H1 (cell line): Measurements from ENCODE around the gene AMZ1. TPM values are rescaled to one million over a fixed set of nuclear protein-coding genes. Genes with fewer than 3 reads are reported as not detected.

Experiments
- CTCF ChIA-PET: fragments of 300-600 bp; sonication (Branson Sonifier 250); formaldehyde crosslinking; loops from one replicate; lab custom pipeline; 2021; ENCODE audit not compliant: partially characterized antibody; lab: Charles Lee
- POLR2A ChIA-PET: fragments of 300-600 bp; sonication (Branson Sonifier 250); formaldehyde crosslinking; loops from one replicate; lab custom pipeline; 2021; ENCODE audit warnings: inconsistent platforms; ENCODE audit not compliant: partially characterized antibody; lab: Charles Lee
- DNase-seq, 2 experiments: peaks; one replicate each; pipeline versions ENCODE4 v3.0.0 to v3.0.0-alpha.2; 2010 to 2022; ENCODE audit warnings: low spot score in 2 of 2, low read depth in 1 of 2, mixed read lengths in 1 of 2
- FAIRE-seq: peaks from 2 replicates; lab custom pipeline; 2011; peaks lifted over from hg19 to GRCh38; lab: Jason Lieb, UNC
- H2AFZ ChIP-seq: 2 replicates; pipeline ENCODE4 v1.8.1; 2012; ENCODE audit warnings: low read length, inconsistent platforms
- H2AK5ac ChIP-seq: 2 replicates; pipeline ENCODE4 v1.6.1; 2013; ENCODE audit warnings: low read depth, low read length
- H2BK120ac ChIP-seq: replicated peaks from 2 replicates; pipeline ENCODE3; 2013; ENCODE audit warnings: low read depth, low read length, inconsistent platforms
- H2BK12ac ChIP-seq: 2 replicates; pipeline ENCODE4 v1.6.1; 2013; ENCODE audit warnings: low read depth, low read length
- H2BK15ac ChIP-seq: 2 replicates; pipeline ENCODE4 v1.6.1; 2013; ENCODE audit warnings: low read length
- H2BK20ac ChIP-seq: 2 replicates; pipeline ENCODE4 v1.6.1; 2013; ENCODE audit warnings: low read length
- H2BK5ac ChIP-seq: 2 replicates; pipeline ENCODE4 v1.6.1; 2013; ENCODE audit warnings: low read depth, low read length
- H3K14ac ChIP-seq: 2 replicates; pipeline ENCODE4 v1.6.1; 2013; ENCODE audit warnings: inconsistent platforms; ENCODE audit not compliant: insufficient read length
- H3K18ac ChIP-seq: 2 replicates; pipeline ENCODE4 v1.6.1; 2013; ENCODE audit warnings: low read length; ENCODE audit errors: extremely low read depth
- H3K23ac ChIP-seq: 2 replicates; pipeline ENCODE4 v1.6.1; 2013; ENCODE audit warnings: inconsistent platforms; ENCODE audit not compliant: insufficient read length
- H3K23me2 ChIP-seq: 2 replicates; pipeline ENCODE4 v1.6.1; 2013; ENCODE audit warnings: low read depth, low read length
- H3K27ac ChIP-seq: 2 replicates; pipeline ENCODE4 v1.6.1; 2011; ENCODE audit warnings: low read depth, low read length, inconsistent platforms
- H3K27me3 ChIP-seq, 4 experiments: replicated peaks in 1 of 4; 1 replicate in 1 of 4; 2 replicates in 3 of 4; pipeline versions ENCODE4 v1.6.1 to v1.8.1; 2011 to 2013; ENCODE audit warnings: low read length in 3 of 4, mild to moderate bottlenecking in 3 of 4, inconsistent platforms in 2 of 4, mixed read lengths in 2 of 4, moderate library complexity in 1 of 4; ENCODE audit not compliant: control insufficient read depth in 3 of 4, insufficient read depth in 3 of 4; ENCODE audit errors: extremely low read depth in 1 of 4
- H3K36me3 ChIP-seq, 4 experiments: 2 replicates each; pipeline versions ENCODE4 v1.6.1 to v1.8.1; 2011 to 2013; ENCODE audit warnings: mild to moderate bottlenecking in 4 of 4, low read length in 3 of 4, moderate library complexity in 2 of 4, control low read depth in 1 of 4, inconsistent platforms in 1 of 4; ENCODE audit not compliant: insufficient read depth in 4 of 4, control insufficient read depth in 2 of 4
- H3K4ac ChIP-seq: replicated peaks from 2 replicates; pipeline ENCODE3; 2013; ENCODE audit warnings: low read length, low read depth, mixed read lengths, inconsistent platforms; ENCODE audit not compliant: insufficient read length
- H3K4me1 ChIP-seq, 4 experiments: replicated peaks in 1 of 4; 1 replicate in 1 of 4; 2 replicates in 3 of 4; pipeline versions ENCODE4 v1.6.1 to v1.8.1; 2011 to 2013; ENCODE audit warnings: low read length in 3 of 4, inconsistent platforms in 2 of 4, mixed read lengths in 1 of 4; ENCODE audit not compliant: insufficient read depth in 4 of 4, control insufficient read depth in 3 of 4
- H3K4me2 ChIP-seq, 2 experiments: 2 replicates each; pipeline versions ENCODE4 v1.6.1 to v1.8.1; 2011 to 2013; ENCODE audit warnings: low read depth in 2 of 2, low read length in 2 of 2, control low read depth in 1 of 2, inconsistent platforms in 1 of 2, mild to moderate bottlenecking in 1 of 2; ENCODE audit not compliant: insufficient read depth in 1 of 2
- H3K4me3 ChIP-seq, 4 experiments: fragments of 200-600, 300-600 bp in 1 of 4; sonication (generic), shearing (Covaris generic), sonication (Bioruptor Twin) in 1 of 4; 2 replicates each; pipeline versions ENCODE4 v1.5.1 to v1.8.1; 2011 to 2016; ENCODE audit warnings: low read length in 4 of 4, low read depth in 3 of 4, control low read depth in 2 of 4, inconsistent platforms in 2 of 4, mild to moderate bottlenecking in 2 of 4, mixed read lengths in 1 of 4, moderate library complexity in 1 of 4; ENCODE audit not compliant: insufficient read depth in 2 of 4; ENCODE audit errors: extremely low read depth in 1 of 4
- H3K56ac ChIP-seq: replicated peaks from 2 replicates; pipeline ENCODE3; 2013; ENCODE audit warnings: low read depth, mild to moderate bottlenecking, mixed read lengths, low read length, inconsistent platforms; ENCODE audit not compliant: insufficient read length
- H3K79me1 ChIP-seq: 2 replicates; pipeline ENCODE4 v1.6.1; 2013; ENCODE audit warnings: low read depth, low read length, control low read depth
- H3K79me2 ChIP-seq, 2 experiments: 2 replicates each; pipeline versions ENCODE4 v1.6.1 to v1.8.1; 2012 to 2013; ENCODE audit warnings: low read length in 2 of 2, mild to moderate bottlenecking in 2 of 2, inconsistent platforms in 1 of 2; ENCODE audit not compliant: insufficient read depth in 2 of 2, control insufficient read depth in 1 of 2
- H3K9ac ChIP-seq, 4 experiments: replicated peaks in 1 of 4; 1 replicate in 1 of 4; 2 replicates in 3 of 4; pipeline versions ENCODE4 v1.6.1 to v1.8.1; 2011 to 2013; ENCODE audit warnings: low read depth in 3 of 4, low read length in 3 of 4, control low read depth in 2 of 4, mild to moderate bottlenecking in 2 of 4, moderate library complexity in 2 of 4, inconsistent platforms in 1 of 4; ENCODE audit errors: extremely low read depth in 1 of 4
- H3K9me3 ChIP-seq, 2 experiments: 2 replicates each; pipeline versions ENCODE4 v1.6.1 to v1.8.1; 2012 to 2013; ENCODE audit warnings: mild to moderate bottlenecking in 2 of 2, moderate library complexity in 2 of 2, control low read depth in 1 of 2, inconsistent platforms in 1 of 2, low read depth in 1 of 2, low read length in 1 of 2, mixed read lengths in 1 of 2; ENCODE audit not compliant: insufficient read depth in 2 of 2
- H4K20me1 ChIP-seq, 2 experiments: replicated peaks in 1 of 2; 2 replicates each; pipeline versions ENCODE3 to v1.8.1; 2011 to 2013; ENCODE audit warnings: inconsistent platforms in 2 of 2, low read length in 2 of 2, mild to moderate bottlenecking in 1 of 2; ENCODE audit not compliant: insufficient read depth in 2 of 2, control insufficient read depth in 1 of 2
- H4K5ac ChIP-seq: 2 replicates; pipeline ENCODE4 v1.6.1; 2013; ENCODE audit warnings: low read length, low read depth, mixed read lengths, inconsistent platforms; ENCODE audit not compliant: insufficient read length
- H4K8ac ChIP-seq: 2 replicates; pipeline ENCODE4 v1.8.0; 2013; ENCODE audit warnings: mild to moderate bottlenecking, moderate library complexity, low read length, inconsistent platforms; ENCODE audit not compliant: insufficient read depth; ENCODE audit errors: extremely low read depth
- H4K91ac ChIP-seq: replicated peaks from 2 replicates; pipeline ENCODE3; 2013; ENCODE audit warnings: low read length, mixed read lengths, inconsistent platforms; ENCODE audit not compliant: insufficient read length
- CHD2 ChIP-seq: IDR thresholded peaks from 2 replicates; pipeline ENCODE4 v1.6.1; 2012; ENCODE audit warnings: low read length, improper control_type of control experiment
- RAD21 ChIP-seq, 2 experiments: IDR thresholded peaks in 1 of 2; conservative IDR thresholded peaks in 1 of 2; 2 replicates each; pipeline ENCODE4 v1.6.1; 2011; ENCODE audit warnings: low read depth in 2 of 2, low read length in 2 of 2, improper control_type of control experiment in 1 of 2, inconsistent platforms in 1 of 2, mild to moderate bottlenecking in 1 of 2, moderate library complexity in 1 of 2
- polyA plus RNA-seq, 7 experiments: library from polyadenylated mRNA; depleted of rRNA in 3 of 7; stranded (reverse) in 5 of 7; unstranded in 2 of 7; fragments of >200 nt in 5 of 7; fragments of 200-250 nt in 2 of 7; gene quantifications; 1 replicate in 5 of 7; 2 replicates in 1 of 7; 4 replicates in 1 of 7; pipeline versions ENCODE4 v1.2.1 to v1.2.3, GENCODE V29; 2011 to 2013; ENCODE audit warnings: missing spikeins in 2 of 7, mixed read lengths in 2 of 7
- total RNA-seq: library from RNA; stranded (reverse); fragmentation: NEBNext Ultra II Directional; extraction: Animal tissue kit (Norgen Biotek cat#: 25700); gene quantifications from 2 replicates; pipeline ENCODE4 v1.2.1, GENCODE V29; 2021

The AMZ1 gene
- total and polyA plus RNA-seq, 2 of the 8 experiments (the other 6 are each of a cell fraction or from before 2014, with no cell fraction given), result 0.59 to 1.4 TPM

DNA sequence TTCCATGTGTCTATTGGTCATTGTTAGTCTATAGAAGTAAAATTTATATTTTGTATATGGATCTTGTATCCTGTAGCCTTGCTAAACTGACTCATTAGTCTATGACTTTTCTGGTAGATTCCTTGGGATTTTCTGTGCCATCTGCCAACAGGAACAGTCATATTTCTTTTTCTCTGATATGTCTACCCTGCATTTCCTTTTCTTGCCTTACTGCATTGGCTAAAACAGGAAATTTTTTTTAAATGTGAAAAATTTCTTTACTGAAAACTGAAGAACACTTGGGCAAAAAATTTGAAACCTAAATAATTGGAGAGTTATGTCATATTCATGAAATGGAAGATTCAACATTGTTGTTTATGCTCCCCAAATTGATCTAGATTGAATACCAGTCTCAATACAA is 67.5 kb downstream of the AMZ1 start:
- no peak overlapping the region for H2BK5ac ChIP-seq
- H3K4me2 ChIP-seq, result no peak overlapping the region
- no peak overlapping the region for H3K9ac ChIP-seq
- no peak overlapping the region for H3K23ac ChIP-seq
- no peak overlapping the region for H2BK12ac ChIP-seq
- H2BK15ac ChIP-seq, result no peak overlapping the region
- ChIA-PET POLR2A (no interaction called here), CTCF (no interaction called here)
- no peak overlapping the region for H2AK5ac ChIP-seq
- no peak overlapping the region for H3K27ac ChIP-seq
- H3K23me2 ChIP-seq, result no peaks in the 10 kb centered on the region; the same call in 1 of the 2 replicates
- FAIRE-seq, result no peak
- H2BK120ac ChIP-seq, result no peak overlapping the region
- H4K20me1 ChIP-seq, result peaks cover 0 to 7% of the 10 kb centered on the region in 2 experiments
- peaks cover 10% of the 10 kb centered on the region; the same call in 1 of the 2 replicates for H3K79me1 ChIP-seq
- peaks cover 0 to 3% (median 0%) of the 10 kb centered on the region in 4 experiments; a peak in 3 of 7 replicates for H3K4me1 ChIP-seq
- H3K27me3 ChIP-seq, result no peaks in the 10 kb centered on the region
- no peak overlapping the region for H2BK20ac ChIP-seq
- no peak overlapping the region for H3K14ac ChIP-seq
- no peak overlapping the region for H3K4me3 ChIP-seq
- no peak overlapping the region for H3K4ac ChIP-seq
- no peaks in the 10 kb centered on the region for H3K9me3 ChIP-seq
- no peak overlapping the region for H4K5ac ChIP-seq
- no peak overlapping the region for H3K18ac ChIP-seq
- peaks cover 2 to 79% of the 10 kb centered on the region in 2 experiments; a peak in 3 of 4 replicates for H3K79me2 ChIP-seq
- no peak overlapping the region for H4K91ac ChIP-seq
- H4K8ac ChIP-seq, result no peak overlapping the region
- H3K56ac ChIP-seq, result no peak overlapping the region
- DNase-seq, result no peak
- no peaks in the 10 kb centered on the region for H3K36me3 ChIP-seq
- H2AFZ ChIP-seq, result no peak overlapping the region
- no peak for TF ChIP-seq RAD21 (IDR thresholded peaks at IDR 0.05 in 1 of 2, conservative IDR thresholded peaks at IDR 0.05 in 1 of 2; ENCODE audit: low read depth in 2 of 2, low read length in 2 of 2)
- TF ChIP-seq CHD2, result no peak
